Ishikawa (cell line): ENCODE results near the gene NUSAP1.

Experiments used
- CEBPB ChIP-seq: IDR thresholded peaks from 2 replicates; pipeline ENCODE4 v1.6.1; 2012
- CREB1 ChIP-seq: IDR thresholded peaks from 2 replicates; pipeline ENCODE4 v1.6.1; 2012; ENCODE audit warnings: low read depth
- EGR1 ChIP-seq: IDR thresholded peaks from 2 replicates; pipeline ENCODE4 v1.6.1; 2012
- EP300 ChIP-seq: IDR thresholded peaks from 2 replicates; pipeline ENCODE4 v1.6.1; 2012; ENCODE audit warnings: borderline replicate concordance
- FOXM1 ChIP-seq: IDR thresholded peaks from 2 replicates; pipeline ENCODE4 v1.6.1; 2012; ENCODE audit warnings: low read depth, borderline replicate concordance
- NFIC ChIP-seq: IDR thresholded peaks from 2 replicates; pipeline ENCODE4 v1.6.1; 2012
- RAD21 ChIP-seq: IDR thresholded peaks from 2 replicates; pipeline ENCODE4 v1.6.1; 2012; ENCODE audit warnings: low read depth
- REST ChIP-seq: IDR thresholded peaks from 2 replicates; pipeline ENCODE4 v1.6.1; 2012; ENCODE audit warnings: low read depth, mild to moderate bottlenecking
- TAF1 ChIP-seq: IDR thresholded peaks from 2 replicates; pipeline ENCODE4 v1.6.1; 2012; ENCODE audit warnings: low read depth, mild to moderate bottlenecking
- TCF12 ChIP-seq: IDR thresholded peaks from 2 replicates; pipeline ENCODE4 v1.6.1; 2012; ENCODE audit warnings: low read depth
- TEAD4 ChIP-seq: IDR thresholded peaks from 2 replicates; pipeline ENCODE4 v1.6.1; 2012
- YY1 ChIP-seq: IDR thresholded peaks from 2 replicates; pipeline ENCODE4 v1.6.1; 2012; ENCODE audit warnings: low read depth
- ZBTB7A ChIP-seq: IDR thresholded peaks from 2 replicates; pipeline ENCODE4 v1.6.1; 2012; ENCODE audit warnings: low read depth
- TF ChIP-seq, protein P1 (sequence below): IDR thresholded peaks from 2 replicates; pipeline ENCODE4 v1.6.1; 2012
- TF ChIP-seq, protein P2 (sequence below): IDR thresholded peaks from 2 replicates; pipeline ENCODE4 v1.6.1; 2012

Gene NUSAP1

DNA sequence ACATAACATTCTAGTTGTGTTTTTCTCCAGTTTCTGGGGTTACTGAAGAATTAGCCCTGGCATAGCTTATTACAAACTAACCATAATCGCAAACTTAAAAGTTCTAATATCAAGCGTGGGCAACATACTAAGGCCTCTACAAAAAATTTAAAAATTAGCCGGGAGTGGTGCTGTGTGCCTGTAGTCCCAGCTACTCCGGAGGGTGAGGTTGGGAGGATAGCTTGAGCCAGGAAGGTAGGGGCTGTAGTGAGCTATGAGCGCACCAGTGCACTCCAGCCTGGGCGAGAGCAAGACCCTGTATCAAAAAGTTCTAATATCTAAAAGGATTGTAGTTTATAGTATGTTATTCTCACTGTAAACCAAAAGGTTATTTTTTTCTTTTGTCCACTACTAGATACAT lies 1.4 kb upstream of the NUSAP1 start:
- TF ChIP-seq CEBPB = no peak
- TF ChIP-seq ZBTB7A = no peak
- TF ChIP-seq FOXM1 = no peak
- no peak for TF ChIP-seq EGR1
- TF ChIP-seq TEAD4 = no peak
- TF ChIP-seq, protein P1, sequence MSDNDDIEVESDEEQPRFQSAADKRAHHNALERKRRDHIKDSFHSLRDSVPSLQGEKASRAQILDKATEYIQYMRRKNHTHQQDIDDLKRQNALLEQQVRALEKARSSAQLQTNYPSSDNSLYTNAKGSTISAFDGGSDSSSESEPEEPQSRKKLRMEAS = no peak
- TF ChIP-seq EP300 = no peak
- TF ChIP-seq, protein P2, sequence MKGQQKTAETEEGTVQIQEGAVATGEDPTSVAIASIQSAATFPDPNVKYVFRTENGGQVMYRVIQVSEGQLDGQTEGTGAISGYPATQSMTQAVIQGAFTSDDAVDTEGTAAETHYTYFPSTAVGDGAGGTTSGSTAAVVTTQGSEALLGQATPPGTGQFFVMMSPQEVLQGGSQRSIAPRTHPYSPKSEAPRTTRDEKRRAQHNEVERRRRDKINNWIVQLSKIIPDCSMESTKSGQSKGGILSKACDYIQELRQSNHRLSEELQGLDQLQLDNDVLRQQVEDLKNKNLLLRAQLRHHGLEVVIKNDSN = no peak
- TF ChIP-seq TAF1 = no peak
- no peak for TF ChIP-seq TCF12

GRCh38 chr15:41331833-41332193 lies 868 bp upstream of the NUSAP1 start:
- TF ChIP-seq TCF12 (no peak), RAD21 (peak; percentile 50), TEAD4 (no peak), FOXM1 (no peak), CREB1 (no peak), CEBPB (no peak), EGR1 (no peak), NFIC (no peak)
- TF ChIP-seq, protein P1 = no peak

GRCh38 chr15:41333026-41333562 lies 413 bp downstream of the NUSAP1 start:
- peak; percentile 8; the same call in 1 of the 2 replicates for TF ChIP-seq FOXM1
- peak; percentile 77 for TF ChIP-seq CEBPB
- no peak for TF ChIP-seq TCF12
- peak; percentile 35; the same call in 1 of the 2 replicates for TF ChIP-seq TAF1
- no peak for TF ChIP-seq TEAD4
- TF ChIP-seq ZBTB7A = peak; percentile 67; the same call in 1 of the 2 replicates
- TF ChIP-seq EP300 = no peak
- 0 out of 2 replicates have a peak, but pooled peaks have one; percentile 15 for TF ChIP-seq YY1

DNA sequence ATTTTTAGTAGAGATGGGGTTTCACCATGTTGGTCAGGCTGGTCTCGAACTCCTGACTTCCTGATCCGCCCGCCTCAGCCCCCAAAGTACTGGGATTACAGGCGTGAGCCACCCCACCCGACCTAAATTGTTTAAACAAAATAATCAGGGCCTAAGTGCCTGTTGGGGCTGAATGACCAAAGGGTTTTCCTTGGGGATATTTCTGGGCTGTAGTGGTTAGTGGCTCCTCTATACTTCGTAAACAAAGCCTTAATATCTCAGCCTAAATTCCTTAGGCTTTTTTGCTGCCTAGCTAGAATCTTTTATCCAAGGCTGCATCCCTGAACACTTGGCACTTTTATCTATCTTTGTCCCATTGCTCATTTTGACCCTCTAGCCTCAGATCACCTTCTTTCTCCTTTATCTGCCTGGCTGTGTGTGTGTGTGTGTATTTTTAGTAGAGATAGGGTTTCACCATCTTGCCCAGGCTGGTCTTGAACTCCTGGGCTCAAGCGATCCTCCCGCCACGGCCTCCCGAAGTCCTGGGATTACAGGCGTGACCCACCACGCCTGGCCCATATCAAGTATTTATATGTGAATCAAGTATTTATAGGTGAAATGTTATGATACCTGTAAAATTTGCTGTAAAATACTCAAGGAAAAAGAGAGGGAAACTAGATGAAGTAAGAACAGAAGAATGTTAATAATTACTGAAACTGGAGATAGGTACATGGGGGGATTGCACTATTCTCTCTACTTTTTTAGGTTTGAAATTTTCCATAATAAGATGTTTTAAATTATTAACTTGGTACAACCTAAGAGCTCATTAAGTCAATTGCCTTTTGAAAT lies 1.8 kb downstream of the NUSAP1 start:
- no peak for TF ChIP-seq NFIC
- TF ChIP-seq, protein P2 = no peak
- no peak for TF ChIP-seq TEAD4
- TF ChIP-seq ZBTB7A = no peak
- no peak for TF ChIP-seq TAF1
- TF ChIP-seq CREB1 = no peak
- TF ChIP-seq YY1 = no peak
- TF ChIP-seq TCF12 = no peak
- no peak for TF ChIP-seq CEBPB

DNA sequence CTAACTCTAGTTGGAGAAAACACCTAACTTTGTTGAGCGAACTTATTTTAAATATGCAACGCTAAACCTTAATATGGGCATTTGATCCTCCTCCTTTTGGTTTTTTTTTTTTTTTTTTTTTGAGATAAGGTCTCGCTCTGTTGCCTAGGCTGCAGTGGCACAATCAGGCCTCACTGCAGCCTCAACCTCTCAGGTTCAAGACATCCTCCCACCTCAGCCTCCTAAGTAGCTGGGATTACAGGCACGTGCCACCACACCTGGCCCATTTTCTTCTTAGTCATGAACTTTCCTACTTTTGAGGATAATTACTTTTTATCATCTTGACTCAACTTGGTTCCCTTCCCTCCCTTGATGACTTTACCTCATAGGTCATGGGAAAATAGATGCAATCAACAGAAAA lies 3.9 kb downstream of the NUSAP1 start:
- TF ChIP-seq, protein P1 = no peak
- TF ChIP-seq REST (no peak), CEBPB (no peak), NFIC (no peak), ZBTB7A (no peak)

DNA sequence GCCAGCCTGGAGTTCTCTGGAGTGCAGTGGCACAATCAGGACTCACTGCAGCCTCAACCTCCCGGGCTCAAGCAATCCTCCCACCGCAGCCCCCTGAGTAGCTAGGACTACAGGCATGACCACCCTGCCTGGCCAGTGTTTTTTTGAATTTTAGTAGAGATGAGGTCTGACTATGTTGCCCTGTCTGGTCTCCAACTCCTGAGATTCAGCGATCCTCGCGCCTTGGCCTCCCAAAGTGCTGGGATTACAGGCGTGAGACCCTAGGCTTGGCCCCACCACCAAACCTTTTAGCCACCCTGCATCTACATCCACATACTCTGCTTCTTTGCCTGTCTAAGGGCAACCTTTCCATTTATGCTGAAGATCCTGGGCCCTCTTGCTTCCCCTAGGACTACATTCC lies 4.4 kb downstream of the NUSAP1 start:
- TF ChIP-seq NFIC = no peak
- TF ChIP-seq, protein P2 = no peak
- TF ChIP-seq, protein P1 = no peak
- TF ChIP-seq RAD21 = no peak
- TF ChIP-seq TAF1 = no peak
- no peak for TF ChIP-seq YY1
- TF ChIP-seq TCF12 = no peak
- no peak for TF ChIP-seq REST
- TF ChIP-seq CEBPB = no peak
- no peak for TF ChIP-seq EP300
- no peak for TF ChIP-seq FOXM1
- no peak for TF ChIP-seq TEAD4
- no peak for TF ChIP-seq EGR1
- TF ChIP-seq CREB1 = no peak
- TF ChIP-seq ZBTB7A = no peak
